ENCODE results near the gene SNRNP25. TPM values are rescaled to one million over a fixed set of nuclear protein-coding genes. Genes with fewer than 3 reads are reported as not detected.

SNRNP25 gene
- total RNA-seq, 1 donor from 2014 or later, result 28.6 TPM

- DNase-seq (ENCODE audit: extremely low spot score, unreplicated experiment), result no peak
- peaks cover 56% of the 10 kb centered on the region for H3K4me1 Mint-ChIP-seq (ENCODE audit: unreplicated experiment)
- TF ChIP-seq, protein P1, sequence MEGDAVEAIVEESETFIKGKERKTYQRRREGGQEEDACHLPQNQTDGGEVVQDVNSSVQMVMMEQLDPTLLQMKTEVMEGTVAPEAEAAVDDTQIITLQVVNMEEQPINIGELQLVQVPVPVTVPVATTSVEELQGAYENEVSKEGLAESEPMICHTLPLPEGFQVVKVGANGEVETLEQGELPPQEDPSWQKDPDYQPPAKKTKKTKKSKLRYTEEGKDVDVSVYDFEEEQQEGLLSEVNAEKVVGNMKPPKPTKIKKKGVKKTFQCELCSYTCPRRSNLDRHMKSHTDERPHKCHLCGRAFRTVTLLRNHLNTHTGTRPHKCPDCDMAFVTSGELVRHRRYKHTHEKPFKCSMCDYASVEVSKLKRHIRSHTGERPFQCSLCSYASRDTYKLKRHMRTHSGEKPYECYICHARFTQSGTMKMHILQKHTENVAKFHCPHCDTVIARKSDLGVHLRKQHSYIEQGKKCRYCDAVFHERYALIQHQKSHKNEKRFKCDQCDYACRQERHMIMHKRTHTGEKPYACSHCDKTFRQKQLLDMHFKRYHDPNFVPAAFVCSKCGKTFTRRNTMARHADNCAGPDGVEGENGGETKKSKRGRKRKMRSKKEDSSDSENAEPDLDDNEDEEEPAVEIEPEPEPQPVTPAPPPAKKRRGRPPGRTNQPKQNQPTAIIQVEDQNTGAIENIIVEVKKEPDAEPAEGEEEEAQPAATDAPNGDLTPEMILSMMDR (IDR thresholded peaks at IDR 0.05), result no peak
- H3K9me3 Mint-ChIP-seq (ENCODE audit: unreplicated experiment), result no peaks in the 10 kb centered on the region
- H3K36me3 Mint-ChIP-seq (ENCODE audit: unreplicated experiment), result peaks cover 2% of the 10 kb centered on the region
- peak overlapping the region; percentile 87 for H3K27ac Mint-ChIP-seq (ENCODE audit: unreplicated experiment)
- H3K4me3 Mint-ChIP-seq (ENCODE audit: unreplicated experiment), result peak overlapping the region; percentile 82
- no peaks in the 10 kb centered on the region for H3K27me3 Mint-ChIP-seq (ENCODE audit: unreplicated experiment)
Measured at GRCh38 chr16:78444-79150, 25.0 kb downstream of the SNRNP25 start.

GRCh38 chr16:79151-80054 lies 25.8 kb downstream of the SNRNP25 start:
- TF ChIP-seq, protein P1 (IDR thresholded peaks at IDR 0.05), result no peak
- H3K9me3 Mint-ChIP-seq (ENCODE audit: unreplicated experiment), result no peaks in the 10 kb centered on the region
- no peak for DNase-seq (ENCODE audit: extremely low spot score, unreplicated experiment)
- peaks cover 7% of the 10 kb centered on the region for H3K36me3 Mint-ChIP-seq (ENCODE audit: unreplicated experiment)
- H3K27ac Mint-ChIP-seq (ENCODE audit: unreplicated experiment), result peak overlapping the region; percentile 87
- H3K4me1 Mint-ChIP-seq (ENCODE audit: unreplicated experiment), result peaks cover 56% of the 10 kb centered on the region
- no peaks in the 10 kb centered on the region for H3K27me3 Mint-ChIP-seq (ENCODE audit: unreplicated experiment)
- H3K4me3 Mint-ChIP-seq (ENCODE audit: unreplicated experiment), result peak overlapping the region; percentile 82

DNA sequence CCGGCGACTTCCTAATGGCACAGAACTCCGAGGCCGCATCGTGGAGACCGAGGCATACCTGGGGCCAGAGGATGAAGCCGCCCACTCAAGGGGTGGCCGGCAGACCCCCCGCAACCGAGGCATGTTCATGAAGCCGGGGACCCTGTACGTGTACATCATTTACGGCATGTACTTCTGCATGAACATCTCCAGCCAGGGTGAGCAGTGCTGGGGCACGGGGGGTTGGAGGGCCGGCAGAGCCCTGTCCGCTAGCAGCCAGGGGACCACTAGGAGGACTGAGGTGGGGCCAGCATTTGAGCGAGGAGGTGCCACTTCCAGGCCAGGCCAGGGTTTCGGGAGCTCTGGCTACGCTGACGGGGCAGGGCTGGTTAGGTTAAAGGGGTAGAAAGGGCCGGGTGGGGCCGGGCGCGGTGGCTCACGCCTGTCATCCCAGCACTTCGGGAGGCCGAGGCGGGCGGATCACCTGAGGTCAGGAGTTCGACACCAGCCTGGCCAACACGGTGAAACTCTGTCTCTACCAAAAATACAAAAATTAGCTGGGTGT lies 29.5 kb downstream of the SNRNP25 start:
- Mint-ChIP-seq H3K4me3 (ENCODE audit: unreplicated experiment) (no peak overlapping the region), H3K36me3 (ENCODE audit: unreplicated experiment) (peaks cover 10% of the 10 kb centered on the region), H3K4me1 (ENCODE audit: unreplicated experiment) (peaks cover 36% of the 10 kb centered on the region), H3K27me3 (ENCODE audit: unreplicated experiment) (no peaks in the 10 kb centered on the region), H3K27ac (ENCODE audit: unreplicated experiment) (no peak overlapping the region), H3K9me3 (ENCODE audit: unreplicated experiment) (no peaks in the 10 kb centered on the region)
- DNase-seq (ENCODE audit: extremely low spot score, unreplicated experiment), result no peak
- TF ChIP-seq, protein P1 (IDR thresholded peaks at IDR 0.05), result no peak

- no peaks in the 10 kb centered on the region for H3K9me3 Mint-ChIP-seq (ENCODE audit: unreplicated experiment)
- peak overlapping the region; percentile 90 for H3K27ac Mint-ChIP-seq (ENCODE audit: unreplicated experiment)
- H3K4me3 Mint-ChIP-seq (ENCODE audit: unreplicated experiment), result no peak overlapping the region
- DNase-seq (ENCODE audit: extremely low spot score, unreplicated experiment), result no peak
- peaks cover 30% of the 10 kb centered on the region for H3K4me1 Mint-ChIP-seq (ENCODE audit: unreplicated experiment)
- H3K36me3 Mint-ChIP-seq (ENCODE audit: unreplicated experiment), result peaks cover 14% of the 10 kb centered on the region
- H3K27me3 Mint-ChIP-seq (ENCODE audit: unreplicated experiment), result no peaks in the 10 kb centered on the region
- TF ChIP-seq, protein P1 (IDR thresholded peaks at IDR 0.05), result no peak
Measured at GRCh38 chr16:83781-84615, 30.4 kb downstream of the SNRNP25 start.

All from osteocyte (in vitro differentiated cells).